C4-2B (cell line): ENCODE measurements around the gene RPRD2.

Experiments
- CTCF ChIP-seq: fragments of 450-650 bp; conservative IDR thresholded peaks from 2 replicates; pipeline ENCODE4 v1.5.1; 2017; ENCODE audit warnings: mild to moderate bottlenecking
- ZFX ChIP-seq: fragments of 450-650 bp; IDR thresholded peaks from 2 replicates; pipeline ENCODE4 v1.6.1; 2017

GRCh38 chr1:150322310-150322709 is 41.6 kb upstream of the RPRD2 start:
- TF ChIP-seq CTCF (no peak), ZFX (no peak)
